GM23338 (cell line): Measurements from ENCODE around the gene RXYLT1. TPM values are rescaled to one million over a fixed set of nuclear protein-coding genes. Genes with fewer than 3 reads are reported as not detected.

Experiments used
- ATAC-seq: fragments of 200-7000 bp; cut with Tn5 transposase; 3 replicates; pipeline ENCODE4 v1.9.1; 2020
- DNase-seq: peaks from one replicate; pipeline ENCODE4 v3.0.0-alpha.2; 2015; ENCODE audit warnings: low spot score
- H2AFZ ChIP-seq: fragments of 200-600 bp; sonication (generic); 2 replicates; pipeline ENCODE4 v1.8.0; 2016; ENCODE audit warnings: antibody characterized with exemption, mild to moderate bottlenecking, moderate library complexity
- H3F3A ChIP-seq: fragments of 200-600 bp; sonication (generic); replicated peaks from 2 replicates; pipeline ENCODE4 v1.8.0; 2017; ENCODE audit warnings: antibody characterized with exemption, mixed run types, low read depth
- H3K27ac ChIP-seq: fragments of 200-600 bp; sonication (generic); 2 replicates; pipeline ENCODE4 v1.6.1; 2016; ENCODE audit warnings: low read depth
- H3K27me3 ChIP-seq: fragments of 200-600 bp; sonication (generic); 2 replicates; pipeline ENCODE4 v1.8.0; 2016; ENCODE audit warnings: mild to moderate bottlenecking, mixed run types, moderate library complexity; ENCODE audit not compliant: insufficient read depth
- H3K36me3 ChIP-seq: fragments of 200-600 bp; sonication (generic); 2 replicates; pipeline ENCODE4 v1.8.0; 2016; ENCODE audit warnings: mild to moderate bottlenecking; ENCODE audit not compliant: insufficient read depth
- H3K4me1 ChIP-seq: fragments of 200-600 bp; sonication (generic); 2 replicates; pipeline ENCODE4 v1.8.0; 2016; ENCODE audit warnings: mild to moderate bottlenecking, moderate library complexity; ENCODE audit not compliant: insufficient read depth
- H3K4me2 ChIP-seq: fragments of 200-600 bp; sonication (generic); 2 replicates; pipeline ENCODE4 v1.7.1; 2017; ENCODE audit warnings: mixed run types
- H3K4me3 ChIP-seq: fragments of 200-600 bp; sonication (generic); 2 replicates; pipeline ENCODE4 v1.6.1; 2016; ENCODE audit warnings: mixed run types
- H3K79me2 ChIP-seq: fragments of 200-600 bp; sonication (generic); replicated peaks from 2 replicates; pipeline ENCODE4 v1.8.0; 2017; ENCODE audit warnings: mild to moderate bottlenecking; ENCODE audit not compliant: insufficient read depth
- H3K9me2 ChIP-seq: fragments of 200-600 bp; sonication (generic); 2 replicates; pipeline ENCODE4 v1.8.0; 2017; ENCODE audit not compliant: insufficient read depth
- H4K20me1 ChIP-seq: fragments of 200-600 bp; sonication (generic); replicated peaks from 2 replicates; pipeline ENCODE4 v1.8.0; 2017; ENCODE audit warnings: mild to moderate bottlenecking; ENCODE audit not compliant: insufficient read depth
- H3K27ac Mint-ChIP-seq: 2 replicates; pipeline ENCODE4 v1.8.0; 2020; ENCODE audit warnings: inconsistent platforms, mild to moderate bottlenecking, moderate library complexity, mixed read lengths
- H3K27me3 Mint-ChIP-seq: 3 replicates; pipeline ENCODE4 v1.8.0; 2022; ENCODE audit warnings: low read depth, mild to moderate bottlenecking, moderate library complexity, mixed read lengths, inconsistent platforms; ENCODE audit not compliant: insufficient read depth, poor library complexity
- H3K36me3 Mint-ChIP-seq: 3 replicates; pipeline ENCODE4 v1.8.0; 2021; ENCODE audit warnings: low read depth, mild to moderate bottlenecking, inconsistent platforms, moderate library complexity, mixed read lengths
- H3K4me1 Mint-ChIP-seq: 3 replicates; pipeline ENCODE4 v1.8.0; 2020; ENCODE audit warnings: mild to moderate bottlenecking, inconsistent platforms, mixed read lengths
- H3K4me3 Mint-ChIP-seq: 3 replicates; pipeline ENCODE4 v1.8.0; 2021; ENCODE audit warnings: moderate library complexity, mild to moderate bottlenecking, inconsistent platforms, mixed read lengths
- H3K9me3 Mint-ChIP-seq: 3 replicates; pipeline ENCODE4 v1.8.0; 2020; ENCODE audit warnings: moderate library complexity, mild to moderate bottlenecking, inconsistent platforms, mixed read lengths
- CREB1 ChIP-seq: fragments of 250-450 bp; sonication (Bioruptor Pico); IDR thresholded peaks from 2 replicates; pipeline ENCODE4 v1.5.0; 2020; ENCODE audit warnings: low read depth, mild to moderate bottlenecking, moderate library complexity
- EZH2 ChIP-seq: fragments of 200-600 bp; sonication (generic); IDR thresholded peaks from one replicate; pipeline ENCODE4 v1.8.0; 2017; ENCODE audit warnings: antibody characterized with exemption, mild to moderate bottlenecking, low read depth; ENCODE audit not compliant: unreplicated experiment
- EZH2phosphoT487 ChIP-seq: fragments of 200-600 bp; sonication (generic); IDR thresholded peaks from one replicate; pipeline ENCODE4 v1.8.1; 2018; ENCODE audit warnings: antibody characterized with exemption; ENCODE audit not compliant: unreplicated experiment
- JUNB ChIP-seq: IDR thresholded peaks from one replicate; pipeline ENCODE4 v1.6.1; 2016; ENCODE audit warnings: antibody characterized with exemption; ENCODE audit not compliant: unreplicated experiment
- NANOG ChIP-seq: IDR thresholded peaks from 2 replicates; pipeline ENCODE4 v1.6.1; 2016; ENCODE audit warnings: antibody characterized with exemption, borderline replicate concordance
- POLR2AphosphoS5 ChIP-seq: IDR thresholded peaks from 2 replicates; pipeline ENCODE4 v1.6.1; 2016; ENCODE audit warnings: antibody characterized with exemption, low read depth
- STAT1 ChIP-seq: IDR thresholded peaks from one replicate; pipeline ENCODE4 v1.6.1; 2016; ENCODE audit warnings: antibody characterized with exemption; ENCODE audit not compliant: unreplicated experiment
- ZNF114 ChIP-seq: fragments of 250-450 bp; sonication (Bioruptor Pico); IDR thresholded peaks from 2 replicates; pipeline ENCODE4 v1.5.0; 2020; ENCODE audit warnings: mild to moderate bottlenecking, moderate library complexity
- ZNF331 ChIP-seq: fragments of 250-450 bp; sonication (Bioruptor Pico); IDR thresholded peaks from 2 replicates; pipeline ENCODE4 v1.5.0; 2020; ENCODE audit warnings: low read depth, mild to moderate bottlenecking, moderate library complexity
- polyA plus RNA-seq: library from polyadenylated mRNA; unstranded; fragments of >200 nt; fragmentation: Nextera tagmentation; extraction: Ambion mirVana; gene quantifications from 2 replicates; pipeline ENCODE4 v1.2.1, GENCODE V29; 2016
- total RNA-seq: library from RNA; depleted of rRNA; stranded (reverse); fragments of >200 nt; shearing (Covaris generic); gene quantifications from 2 replicates; pipeline ENCODE4 v1.2.3, GENCODE V29; 2014
- TF ChIP-seq, protein P1 (sequence below), 2 experiments: fragments of 200-600 bp in 1 of 2; sonication (generic) in 1 of 2; conservative IDR thresholded peaks; 2 replicates each; pipeline versions ENCODE4 v1.5.1 to v1.6.1; 2016 to 2017; ENCODE audit warnings: antibody characterized with exemption in 2 of 2, low read depth in 2 of 2, mild to moderate bottlenecking in 2 of 2, moderate library complexity in 1 of 2
- TF ChIP-seq, protein P2 (sequence below): IDR thresholded peaks from 2 replicates; pipeline ENCODE4 v1.6.1; 2016; ENCODE audit warnings: antibody characterized with exemption
- TF ChIP-seq, protein P3 (sequence below): IDR thresholded peaks from one replicate; pipeline ENCODE4 v1.6.1; 2018; ENCODE audit warnings: antibody characterized with exemption; ENCODE audit not compliant: unreplicated experiment
- TF ChIP-seq, protein P4 (sequence below): fragments of 250-450 bp; sonication (Bioruptor Pico); IDR thresholded peaks from 2 replicates; pipeline ENCODE4 v1.5.0; 2020; ENCODE audit warnings: mild to moderate bottlenecking, moderate library complexity

The RXYLT1 gene
- total and polyA plus RNA-seq, 2 experiments from 2014 or later: 10.1 to 11.1 TPM

DNA sequence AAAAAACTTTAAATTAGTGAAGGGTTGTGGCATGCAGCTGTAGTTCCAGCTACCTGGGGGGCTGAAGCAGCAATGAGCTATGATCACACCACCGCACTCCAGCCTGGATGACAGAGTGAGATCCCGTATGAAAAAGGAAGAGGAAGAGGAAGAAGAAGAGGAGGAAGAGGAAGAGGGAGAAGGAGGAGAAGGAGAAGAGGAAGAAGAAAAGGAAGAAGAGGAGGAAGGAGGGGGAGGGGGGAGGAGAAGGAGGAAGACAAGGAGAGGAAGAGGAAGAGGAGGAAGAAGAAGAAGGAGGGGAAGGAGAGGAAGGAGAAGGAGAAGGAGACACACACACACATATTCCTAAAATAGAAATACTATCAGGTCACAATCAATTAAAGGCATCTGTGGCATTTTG, 32.0 kb downstream of the RXYLT1 start:
- Mint-ChIP-seq H3K4me1 (no peaks in the 10 kb centered on the region), H3K27ac (no peak overlapping the region)
- 0 out of 2 replicates have a peak, but pooled peaks cover 3% of the 10 kb centered on the region for H3K36me3 ChIP-seq

More for the DNA sequence above, 32.0 kb downstream of the RXYLT1 start:
- no peaks in the 10 kb centered on the region for H3K4me1 ChIP-seq
- Mint-ChIP-seq H3K4me3 (no peak overlapping the region), H3K9me3 (no peaks in the 10 kb centered on the region), H3K27me3 (no peaks in the 10 kb centered on the region), H3K36me3 (no peaks in the 10 kb centered on the region; the same call in 2 of the 3 replicates)
- H3K27me3 ChIP-seq: no peaks in the 10 kb centered on the region
- ATAC-seq (no peak), DNase-seq (no peak)
- H3K79me2 ChIP-seq: no peaks in the 10 kb centered on the region
- H2AFZ ChIP-seq: no peak overlapping the region
- no peak overlapping the region for H3K27ac ChIP-seq
- no peak overlapping the region for H3K4me2 ChIP-seq
- TF ChIP-seq, protein P1, sequence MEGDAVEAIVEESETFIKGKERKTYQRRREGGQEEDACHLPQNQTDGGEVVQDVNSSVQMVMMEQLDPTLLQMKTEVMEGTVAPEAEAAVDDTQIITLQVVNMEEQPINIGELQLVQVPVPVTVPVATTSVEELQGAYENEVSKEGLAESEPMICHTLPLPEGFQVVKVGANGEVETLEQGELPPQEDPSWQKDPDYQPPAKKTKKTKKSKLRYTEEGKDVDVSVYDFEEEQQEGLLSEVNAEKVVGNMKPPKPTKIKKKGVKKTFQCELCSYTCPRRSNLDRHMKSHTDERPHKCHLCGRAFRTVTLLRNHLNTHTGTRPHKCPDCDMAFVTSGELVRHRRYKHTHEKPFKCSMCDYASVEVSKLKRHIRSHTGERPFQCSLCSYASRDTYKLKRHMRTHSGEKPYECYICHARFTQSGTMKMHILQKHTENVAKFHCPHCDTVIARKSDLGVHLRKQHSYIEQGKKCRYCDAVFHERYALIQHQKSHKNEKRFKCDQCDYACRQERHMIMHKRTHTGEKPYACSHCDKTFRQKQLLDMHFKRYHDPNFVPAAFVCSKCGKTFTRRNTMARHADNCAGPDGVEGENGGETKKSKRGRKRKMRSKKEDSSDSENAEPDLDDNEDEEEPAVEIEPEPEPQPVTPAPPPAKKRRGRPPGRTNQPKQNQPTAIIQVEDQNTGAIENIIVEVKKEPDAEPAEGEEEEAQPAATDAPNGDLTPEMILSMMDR (conservative IDR thresholded peaks at IDR 0.05; ENCODE audit: low read depth in 2 of 2): no peak
- TF ChIP-seq, protein P2, sequence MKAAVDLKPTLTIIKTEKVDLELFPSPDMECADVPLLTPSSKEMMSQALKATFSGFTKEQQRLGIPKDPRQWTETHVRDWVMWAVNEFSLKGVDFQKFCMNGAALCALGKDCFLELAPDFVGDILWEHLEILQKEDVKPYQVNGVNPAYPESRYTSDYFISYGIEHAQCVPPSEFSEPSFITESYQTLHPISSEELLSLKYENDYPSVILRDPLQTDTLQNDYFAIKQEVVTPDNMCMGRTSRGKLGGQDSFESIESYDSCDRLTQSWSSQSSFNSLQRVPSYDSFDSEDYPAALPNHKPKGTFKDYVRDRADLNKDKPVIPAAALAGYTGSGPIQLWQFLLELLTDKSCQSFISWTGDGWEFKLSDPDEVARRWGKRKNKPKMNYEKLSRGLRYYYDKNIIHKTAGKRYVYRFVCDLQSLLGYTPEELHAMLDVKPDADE: no peak
- no peak for TF ChIP-seq JUNB
- TF ChIP-seq STAT1: no peak
- no peak for TF ChIP-seq NANOG
- no peak for TF ChIP-seq ZNF114 (CRISPR knock-in tag)
- TF ChIP-seq, protein P3, sequence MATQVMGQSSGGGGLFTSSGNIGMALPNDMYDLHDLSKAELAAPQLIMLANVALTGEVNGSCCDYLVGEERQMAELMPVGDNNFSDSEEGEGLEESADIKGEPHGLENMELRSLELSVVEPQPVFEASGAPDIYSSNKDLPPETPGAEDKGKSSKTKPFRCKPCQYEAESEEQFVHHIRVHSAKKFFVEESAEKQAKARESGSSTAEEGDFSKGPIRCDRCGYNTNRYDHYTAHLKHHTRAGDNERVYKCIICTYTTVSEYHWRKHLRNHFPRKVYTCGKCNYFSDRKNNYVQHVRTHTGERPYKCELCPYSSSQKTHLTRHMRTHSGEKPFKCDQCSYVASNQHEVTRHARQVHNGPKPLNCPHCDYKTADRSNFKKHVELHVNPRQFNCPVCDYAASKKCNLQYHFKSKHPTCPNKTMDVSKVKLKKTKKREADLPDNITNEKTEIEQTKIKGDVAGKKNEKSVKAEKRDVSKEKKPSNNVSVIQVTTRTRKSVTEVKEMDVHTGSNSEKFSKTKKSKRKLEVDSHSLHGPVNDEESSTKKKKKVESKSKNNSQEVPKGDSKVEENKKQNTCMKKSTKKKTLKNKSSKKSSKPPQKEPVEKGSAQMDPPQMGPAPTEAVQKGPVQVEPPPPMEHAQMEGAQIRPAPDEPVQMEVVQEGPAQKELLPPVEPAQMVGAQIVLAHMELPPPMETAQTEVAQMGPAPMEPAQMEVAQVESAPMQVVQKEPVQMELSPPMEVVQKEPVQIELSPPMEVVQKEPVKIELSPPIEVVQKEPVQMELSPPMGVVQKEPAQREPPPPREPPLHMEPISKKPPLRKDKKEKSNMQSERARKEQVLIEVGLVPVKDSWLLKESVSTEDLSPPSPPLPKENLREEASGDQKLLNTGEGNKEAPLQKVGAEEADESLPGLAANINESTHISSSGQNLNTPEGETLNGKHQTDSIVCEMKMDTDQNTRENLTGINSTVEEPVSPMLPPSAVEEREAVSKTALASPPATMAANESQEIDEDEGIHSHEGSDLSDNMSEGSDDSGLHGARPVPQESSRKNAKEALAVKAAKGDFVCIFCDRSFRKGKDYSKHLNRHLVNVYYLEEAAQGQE: no peak
- no peak for TF ChIP-seq ZNF331 (CRISPR knock-in tag)
- TF ChIP-seq POLR2AphosphoS5: no peak
- no peak for TF ChIP-seq CREB1
- TF ChIP-seq EZH2phosphoT487: no peak
- TF ChIP-seq, protein P4, sequence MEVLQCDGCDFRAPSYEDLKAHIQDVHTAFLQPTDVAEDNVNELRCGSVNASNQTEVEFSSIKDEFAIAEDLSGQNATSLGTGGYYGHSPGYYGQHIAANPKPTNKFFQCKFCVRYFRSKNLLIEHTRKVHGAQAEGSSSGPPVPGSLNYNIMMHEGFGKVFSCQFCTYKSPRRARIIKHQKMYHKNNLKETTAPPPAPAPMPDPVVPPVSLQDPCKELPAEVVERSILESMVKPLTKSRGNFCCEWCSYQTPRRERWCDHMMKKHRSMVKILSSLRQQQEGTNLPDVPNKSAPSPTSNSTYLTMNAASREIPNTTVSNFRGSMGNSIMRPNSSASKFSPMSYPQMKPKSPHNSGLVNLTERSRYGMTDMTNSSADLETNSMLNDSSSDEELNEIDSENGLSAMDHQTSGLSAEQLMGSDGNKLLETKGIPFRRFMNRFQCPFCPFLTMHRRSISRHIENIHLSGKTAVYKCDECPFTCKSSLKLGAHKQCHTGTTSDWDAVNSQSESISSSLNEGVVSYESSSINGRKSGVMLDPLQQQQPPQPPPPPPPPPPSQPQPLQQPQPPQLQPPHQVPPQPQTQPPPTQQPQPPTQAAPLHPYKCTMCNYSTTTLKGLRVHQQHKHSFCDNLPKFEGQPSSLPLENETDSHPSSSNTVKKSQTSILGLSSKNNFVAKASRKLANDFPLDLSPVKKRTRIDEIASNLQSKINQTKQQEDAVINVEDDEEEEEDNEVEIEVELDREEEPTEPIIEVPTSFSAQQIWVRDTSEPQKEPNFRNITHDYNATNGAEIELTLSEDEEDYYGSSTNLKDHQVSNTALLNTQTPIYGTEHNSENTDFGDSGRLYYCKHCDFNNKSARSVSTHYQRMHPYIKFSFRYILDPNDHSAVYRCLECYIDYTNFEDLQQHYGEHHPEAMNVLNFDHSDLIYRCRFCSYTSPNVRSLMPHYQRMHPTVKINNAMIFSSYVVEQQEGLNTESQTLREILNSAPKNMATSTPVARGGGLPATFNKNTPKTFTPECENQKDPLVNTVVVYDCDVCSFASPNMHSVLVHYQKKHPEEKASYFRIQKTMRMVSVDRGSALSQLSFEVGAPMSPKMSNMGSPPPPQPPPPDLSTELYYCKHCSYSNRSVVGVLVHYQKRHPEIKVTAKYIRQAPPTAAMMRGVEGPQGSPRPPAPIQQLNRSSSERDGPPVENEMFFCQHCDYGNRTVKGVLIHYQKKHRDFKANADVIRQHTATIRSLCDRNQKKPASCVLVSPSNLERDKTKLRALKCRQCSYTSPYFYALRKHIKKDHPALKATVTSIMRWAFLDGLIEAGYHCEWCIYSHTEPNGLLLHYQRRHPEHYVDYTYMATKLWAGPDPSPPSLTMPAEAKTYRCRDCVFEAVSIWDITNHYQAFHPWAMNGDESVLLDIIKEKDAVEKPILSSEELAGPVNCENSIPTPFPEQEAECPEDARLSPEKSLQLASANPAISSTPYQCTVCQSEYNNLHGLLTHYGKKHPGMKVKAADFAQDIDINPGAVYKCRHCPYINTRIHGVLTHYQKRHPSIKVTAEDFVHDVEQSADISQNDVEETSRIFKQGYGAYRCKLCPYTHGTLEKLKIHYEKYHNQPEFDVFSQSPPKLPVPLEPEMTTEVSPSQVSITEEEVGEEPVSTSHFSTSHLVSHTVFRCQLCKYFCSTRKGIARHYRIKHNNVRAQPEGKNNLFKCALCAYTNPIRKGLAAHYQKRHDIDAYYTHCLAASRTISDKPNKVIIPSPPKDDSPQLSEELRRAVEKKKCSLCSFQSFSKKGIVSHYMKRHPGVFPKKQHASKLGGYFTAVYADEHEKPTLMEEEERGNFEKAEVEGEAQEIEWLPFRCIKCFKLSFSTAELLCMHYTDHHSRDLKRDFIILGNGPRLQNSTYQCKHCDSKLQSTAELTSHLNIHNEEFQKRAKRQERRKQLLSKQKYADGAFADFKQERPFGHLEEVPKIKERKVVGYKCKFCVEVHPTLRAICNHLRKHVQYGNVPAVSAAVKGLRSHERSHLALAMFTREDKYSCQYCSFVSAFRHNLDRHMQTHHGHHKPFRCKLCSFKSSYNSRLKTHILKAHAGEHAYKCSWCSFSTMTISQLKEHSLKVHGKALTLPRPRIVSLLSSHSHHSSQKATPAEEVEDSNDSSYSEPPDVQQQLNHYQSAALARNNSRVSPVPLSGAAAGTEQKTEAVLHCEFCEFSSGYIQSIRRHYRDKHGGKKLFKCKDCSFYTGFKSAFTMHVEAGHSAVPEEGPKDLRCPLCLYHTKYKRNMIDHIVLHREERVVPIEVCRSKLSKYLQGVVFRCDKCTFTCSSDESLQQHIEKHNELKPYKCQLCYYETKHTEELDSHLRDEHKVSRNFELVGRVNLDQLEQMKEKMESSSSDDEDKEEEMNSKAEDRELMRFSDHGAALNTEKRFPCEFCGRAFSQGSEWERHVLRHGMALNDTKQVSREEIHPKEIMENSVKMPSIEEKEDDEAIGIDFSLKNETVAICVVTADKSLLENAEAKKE (CRISPR knock-in tag): no peak
- TF ChIP-seq EZH2: no peak
- no peaks in the 10 kb centered on the region for H3F3A ChIP-seq
- H4K20me1 ChIP-seq: 0 out of 2 replicates have a peak, but pooled peaks cover 4% of the 10 kb centered on the region
- H3K9me2 ChIP-seq: no peaks in the 10 kb centered on the region
- no peak overlapping the region for H3K4me3 ChIP-seq
